A549 (cell line): Measurements from ENCODE around the gene SIGMAR1. TPM values are rescaled to one million over a fixed set of nuclear protein-coding genes. Genes with fewer than 3 reads are reported as not detected.
A peak's percentile ranks its signal among the peaks of the same experiment; 100 is the strongest.

Experiments
- ATAC-seq, 2 experiments: fragments of 200-7000 bp in 1 of 2; fragments of >200 bp in 1 of 2; cut with Nextera tagmentation in 1 of 2; cut with Tn5 transposase in 1 of 2; 3 replicates each; pipeline versions ENCODE4 v1.8.0 to v1.9.1; 2018 to 2020; ENCODE audit warnings: mild to moderate bottlenecking in 1 of 2, moderate library complexity in 1 of 2
- CTCF ChIA-PET: fragments of 300-600 bp; sonication (Branson Sonifier 250); formaldehyde crosslinking; extraction: SDS; loops from one replicate; lab custom pipeline; 2021; ENCODE audit warnings: antibody characterized with exemption, inconsistent platforms; lab: Yijun Ruan, JAX
- POLR2A ChIA-PET: fragments of 350-600 bp; formaldehyde crosslinking; extraction: SDS; loops from one replicate; lab custom pipeline; 2021; ENCODE audit warnings: antibody characterized with exemption, inconsistent platforms; lab: Yijun Ruan, JAX
- DNase-seq, 2 experiments: peaks; one replicate each; pipeline versions ENCODE4 v3.0.0 to v3.0.0-alpha.2; 2011 to 2016; ENCODE audit warnings: low read depth in 1 of 2, low spot score in 1 of 2
- FAIRE-seq: peaks from 2 replicates; lab custom pipeline; 2011; peaks lifted over from hg19 to GRCh38; lab: Jason Lieb, UNC
- H3K27ac ChIP-seq, 2 experiments: fragments of >200 bp; sonication (Bioruptor Twin); formaldehyde crosslinking; 3 replicates each; pipeline ENCODE4 v1.5.1; 2016 to 2017
- H3K4me1 ChIP-seq: fragments of >200 bp; sonication (Bioruptor Twin); formaldehyde crosslinking; 3 replicates; pipeline ENCODE4 v1.6.1; 2016
- H3K4me2 ChIP-seq: fragments of >200 bp; sonication (Bioruptor Twin); formaldehyde crosslinking; 3 replicates; pipeline ENCODE4 v1.6.1; 2016
- H3K4me3 ChIP-seq: fragments of >200 bp; sonication (Bioruptor Twin); formaldehyde crosslinking; 3 replicates; pipeline ENCODE4 v1.5.1; 2016
- H3K9me3 ChIP-seq: fragments of >200 bp; sonication (Bioruptor Twin); formaldehyde crosslinking; 3 replicates; pipeline ENCODE4 v1.6.1; 2016
- BCL3 ChIP-seq: fragments of >200 bp; sonication (Bioruptor Twin); formaldehyde crosslinking; IDR thresholded peaks from 3 replicates; pipeline ENCODE4 v1.6.1; 2016
- CHD2 ChIP-seq: fragments of 150-350 bp; IDR thresholded peaks from 2 replicates; pipeline ENCODE4 v1.6.1; 2014; ENCODE audit warnings: low read length; ENCODE audit not compliant: partially characterized antibody
- CTCF ChIP-seq: fragments of >200 bp; sonication (Bioruptor Twin); formaldehyde crosslinking; IDR thresholded peaks from 3 replicates; pipeline ENCODE4 v1.5.1; 2016
- EHMT2 ChIP-seq: fragments of 200-600 bp; sonication (generic); IDR thresholded peaks from 2 replicates; pipeline ENCODE4 v1.6.1; 2016; ENCODE audit warnings: antibody characterized with exemption, low read depth, mild to moderate bottlenecking, moderate library complexity
- HOXB5 ChIP-seq: fragments of 250-450 bp; sonication (Bioruptor Pico); IDR thresholded peaks from 2 replicates; pipeline ENCODE4 v1.5.0; 2020; ENCODE audit warnings: mild to moderate bottlenecking, moderate library complexity
- MAX ChIP-seq: IDR thresholded peaks from 2 replicates; pipeline ENCODE4 v1.6.1; 2012
- POLR2AphosphoS2 ChIP-seq: conservative IDR thresholded peaks from 2 replicates; pipeline ENCODE4 v1.6.1; 2012; ENCODE audit warnings: low read length, improper control_type of control experiment, inconsistent platforms
- RAD21 ChIP-seq, 2 experiments: fragments of >200 bp in 1 of 2; sonication (Bioruptor Twin) in 1 of 2; formaldehyde crosslinking in 1 of 2; IDR thresholded peaks in 1 of 2; conservative IDR thresholded peaks in 1 of 2; 2 replicates in 1 of 2; 3 replicates in 1 of 2; pipeline ENCODE4 v1.6.1; 2012 to 2018; ENCODE audit warnings: inconsistent platforms in 1 of 2
- RFX5 ChIP-seq: fragments of 450-650 bp; IDR thresholded peaks from 2 replicates; pipeline ENCODE4 v1.7.1; 2014; ENCODE audit warnings: antibody characterized with exemption, mild to moderate bottlenecking, moderate library complexity
- SMC3 ChIP-seq: fragments of >200 bp; sonication (Bioruptor Twin); formaldehyde crosslinking; IDR thresholded peaks from 3 replicates; pipeline ENCODE4 v1.6.1; 2018; ENCODE audit warnings: inconsistent platforms
- USF2 ChIP-seq: fragments of 450-650 bp; IDR thresholded peaks from 2 replicates; pipeline ENCODE4 v1.6.1; 2014; ENCODE audit warnings: antibody characterized with exemption
- ZFP36 ChIP-seq: fragments of 450-650 bp; IDR thresholded peaks from 2 replicates; pipeline ENCODE4 v1.6.1; 2014; ENCODE audit warnings: borderline replicate concordance; ENCODE audit not compliant: partially characterized antibody
- ZSCAN20 ChIP-seq: fragments of 250-450 bp; sonication (Bioruptor Pico); IDR thresholded peaks from 2 replicates; pipeline ENCODE4 v1.8.0; 2022; ENCODE audit warnings: mild to moderate bottlenecking, moderate library complexity
- WGBS: methylation state at CpG from one replicate; pipeline ENCODE4 v1.1.6; 2017; ENCODE audit errors: missing lambda C conversion rate; 5-methylcytosine and 5-hydroxymethylcytosine counted together
- polyA plus RNA-seq, 4 experiments: library from polyadenylated mRNA; depleted of rRNA in 3 of 4; stranded (reverse); fragments of >200 nt; fragmentation: RNase III in 1 of 4; extraction: RNeasy Plus Mini Kit Qiagen cat#74134 plus additional on column Dnase treatment in 1 of 4; gene quantifications; 2 replicates in 3 of 4; 3 replicates in 1 of 4; pipeline ENCODE4 v1.2.3, GENCODE V29; 2011 to 2017

The SIGMAR1 gene
- polyA plus RNA-seq, 2 of the 4 experiments (the other 2 are of a cell fraction) = 64.6 to 150 TPM

- Histone ChIP-seq H3K4me1 (peaks cover 8% of the 10 kb centered on the region), H3K4me2 (peak overlapping the region; percentile 96), H3K4me3 (peak overlapping the region; percentile 93)
- ATAC-seq (peak in 1 of 2 experiments; percentile 43; a peak in 3 of 6 replicates), DNase-seq (no peak)
- CTCF ChIA-PET = interaction anchor here (0.5 to 12.1 kb wide), 15 partner anchors 8 to 1007 kb away, joined by 3 to 288 read pairs (median 3); partner anchors contain the start of genes GALT, IL11RA and SIGMAR1
- TF ChIP-seq MAX (peak; percentile 43), HOXB5 (no peak)
- TF ChIP-seq, all 56 proteins: peak for 1
- POLR2A ChIA-PET = interaction anchor here (0.6 to 1.3 kb wide), 6 partner anchors 13 to 1379 kb away, joined by 3 to 6 read pairs (median 5); partner anchors contain the start of genes GALT and IL11RA
- H3K9me3 ChIP-seq = 0 out of 3 replicates have a peak, but pooled peaks cover 3% of the 10 kb centered on the region
- H3K27ac ChIP-seq = peak overlapping the region; percentile 70 to 97
- 17% methylated on average over 12 of the region's 26 CpGs for WGBS
- no peak for FAIRE-seq
Observed at GRCh38 chr9:34665067-34665380, 27.4 kb upstream of the SIGMAR1 start.

- peak; percentile 89 to 94 for DNase-seq
- ATAC-seq = peak; percentile 65 to 87
- ChIA-PET POLR2A (interaction anchor here (0.6 to 1.3 kb wide), 4 partner anchors 13 to 38 kb away, joined by 3 to 6 read pairs (median 6); partner anchors contain the start of genes GALT and IL11RA), CTCF (interaction anchor here (0.5 to 12.1 kb wide), 19 partner anchors 8 to 1008 kb away, joined by 3 to 288 read pairs (median 3); partner anchors contain the start of genes GALT, IL11RA and SIGMAR1)
- TF ChIP-seq CTCF = peak; percentile 85
- no peak for TF ChIP-seq POLR2AphosphoS2
- TF ChIP-seq ZFP36 = no peak
- TF ChIP-seq SMC3 = peak; percentile 47; the same call in 2 of the 3 replicates
- no peak for TF ChIP-seq ZSCAN20 (CRISPR knock-in tag)
- TF ChIP-seq RAD21 (conservative IDR thresholded peaks at IDR 0.05 in 1 of 2, IDR thresholded peaks at IDR 0.05 in 1 of 2) = peak; percentile 30 to 49; a peak in 3 of 5 replicates
- H3K4me3 ChIP-seq = peak overlapping the region; percentile 93
- peak overlapping the region; percentile 96 for H3K4me2 ChIP-seq
- H3K27ac ChIP-seq = peak overlapping the region; percentile 70 to 97
- peaks cover 8% of the 10 kb centered on the region for H3K4me1 ChIP-seq
- 22% methylated on average over 18 of the region's 18 CpGs for WGBS
- H3K9me3 ChIP-seq = no peaks in the 10 kb centered on the region
- no peak for FAIRE-seq
Observed at GRCh38 chr9:34664281-34665066, 26.9 kb upstream of the SIGMAR1 start.

- ATAC-seq (no peak), FAIRE-seq (no peak), DNase-seq (no peak)
- Histone ChIP-seq H3K9me3 (no peaks in the 10 kb centered on the region), H3K4me3 (no peak overlapping the region), H3K27ac (no peak overlapping the region)
- POLR2A ChIA-PET = no interaction called here
- CTCF ChIA-PET = interaction anchor here (1.0 to 12.1 kb wide), 7 partner anchors 10 to 119 kb away, joined by 3 to 288 read pairs (median 4); partner anchors contain the start of genes GALT, IL11RA and SIGMAR1
- TF ChIP-seq ZSCAN20 (CRISPR knock-in tag) (no peak), MAX (no peak), BCL3 (no peak), RFX5 (no peak), EHMT2 (no peak), CHD2 (no peak), USF2 (no peak)
- TF ChIP-seq, all 56 proteins: peak for 0
- H3K4me2 ChIP-seq = no peak overlapping the region
- H3K4me1 ChIP-seq = peaks cover 8% of the 10 kb centered on the region
Observed at GRCh38 chr9:34663303-34663605, 25.7 kb upstream of the SIGMAR1 start.
